RKO (cell line): ENCODE data around the gene NPC2.

Source experiments
- DNase-seq: peaks from one replicate; pipeline ENCODE4 v3.0.0-alpha.2; 2016; ENCODE audit warnings: low spot score

NPC2 gene

GRCh38 chr14:74519316-74520074 lies 26.4 kb upstream of the NPC2 start:
- no peak for DNase-seq

- no peak for DNase-seq
Measured at GRCh38 chr14:74518221-74518620, 25.1 kb upstream of the NPC2 start.

- no peak for DNase-seq
Measured at GRCh38 chr14:74517731-74518130, 24.6 kb upstream of the NPC2 start.

GRCh38 chr14:74516451-74517160 lies 23.5 kb upstream of the NPC2 start:
- no peak for DNase-seq

GRCh38 chr14:74515891-74516412 lies 22.8 kb upstream of the NPC2 start:
- no peak for DNase-seq

- DNase-seq: no peak
Measured at GRCh38 chr14:74514471-74514941, 21.4 kb upstream of the NPC2 start.

GRCh38 chr14:74511966-74512830 lies 19.1 kb upstream of the NPC2 start:
- no peak for DNase-seq

GRCh38 chr14:74510959-74511409 lies 17.9 kb upstream of the NPC2 start:
- peak; percentile 58 for DNase-seq

GRCh38 chr14:74510223-74510931 lies 17.3 kb upstream of the NPC2 start:
- no peak for DNase-seq

GRCh38 chr14:74509587-74510222 lies 16.6 kb upstream of the NPC2 start:
- no peak for DNase-seq

GRCh38 chr14:74508844-74509428 lies 15.8 kb upstream of the NPC2 start:
- DNase-seq: no peak

- no peak for DNase-seq
Measured at GRCh38 chr14:74508292-74508731, 15.2 kb upstream of the NPC2 start.

- no peak for DNase-seq
Measured at GRCh38 chr14:74507840-74508239, 14.7 kb upstream of the NPC2 start.

GRCh38 chr14:74507085-74507484 lies 14.0 kb upstream of the NPC2 start:
- DNase-seq: no peak

- DNase-seq: no peak
Measured at GRCh38 chr14:74506411-74506851, 13.3 kb upstream of the NPC2 start.

GRCh38 chr14:74505831-74506230 lies 12.7 kb upstream of the NPC2 start:
- DNase-seq: no peak

GRCh38 chr14:74504874-74505720 lies 12.0 kb upstream of the NPC2 start:
- no peak for DNase-seq

GRCh38 chr14:74504412-74504811 lies 11.3 kb upstream of the NPC2 start:
- DNase-seq: no peak

- no peak for DNase-seq
Measured at GRCh38 chr14:74503938-74504335, 10.8 kb upstream of the NPC2 start.
